Neural crest cell (in vitro differentiated cells): ENCODE data around the gene CACNA1A. TPM values are rescaled to one million over a fixed set of nuclear protein-coding genes. Genes with fewer than 3 reads are reported as not detected.

Experiments used
- DNase-seq: peaks from one replicate; pipeline ENCODE4 v3.0.0; 2021; ENCODE audit warnings: low read depth, mixed read lengths, low spot score
- H3K27ac Mint-ChIP-seq: one replicate; pipeline ENCODE4 v1.8.0; 2021; ENCODE audit warnings: mild to moderate bottlenecking, mixed read lengths; ENCODE audit not compliant: unreplicated experiment
- H3K27me3 Mint-ChIP-seq: 2 replicates; pipeline ENCODE4 v1.8.0; 2021; ENCODE audit warnings: low read depth, mild to moderate bottlenecking, mixed read lengths
- H3K36me3 Mint-ChIP-seq: 2 replicates; pipeline ENCODE4 v1.8.0; 2021; ENCODE audit warnings: low read depth, mild to moderate bottlenecking, mixed read lengths
- H3K4me1 Mint-ChIP-seq: 2 replicates; pipeline ENCODE4 v1.8.0; 2021; ENCODE audit warnings: mixed read lengths
- H3K4me3 Mint-ChIP-seq: one replicate; pipeline ENCODE4 v1.8.0; 2021; ENCODE audit warnings: mild to moderate bottlenecking, mixed read lengths
- H3K9me3 Mint-ChIP-seq: 2 replicates; pipeline ENCODE4 v1.8.0; 2021; ENCODE audit warnings: mixed read lengths
- total RNA-seq: library from RNA; stranded (reverse); gene quantifications from 2 replicates; pipeline ENCODE4 v1.2.1, GENCODE V29; 2021
- TF ChIP-seq, protein P1 (sequence below): fragments of 200-600 bp; sonication (generic); conservative IDR thresholded peaks from 2 replicates; pipeline ENCODE4 v1.5.0; 2021; ENCODE audit warnings: antibody characterized with exemption, mild to moderate bottlenecking

CACNA1A gene
- total RNA-seq, 1 donor from 2014 or later: 2.8 TPM

DNA sequence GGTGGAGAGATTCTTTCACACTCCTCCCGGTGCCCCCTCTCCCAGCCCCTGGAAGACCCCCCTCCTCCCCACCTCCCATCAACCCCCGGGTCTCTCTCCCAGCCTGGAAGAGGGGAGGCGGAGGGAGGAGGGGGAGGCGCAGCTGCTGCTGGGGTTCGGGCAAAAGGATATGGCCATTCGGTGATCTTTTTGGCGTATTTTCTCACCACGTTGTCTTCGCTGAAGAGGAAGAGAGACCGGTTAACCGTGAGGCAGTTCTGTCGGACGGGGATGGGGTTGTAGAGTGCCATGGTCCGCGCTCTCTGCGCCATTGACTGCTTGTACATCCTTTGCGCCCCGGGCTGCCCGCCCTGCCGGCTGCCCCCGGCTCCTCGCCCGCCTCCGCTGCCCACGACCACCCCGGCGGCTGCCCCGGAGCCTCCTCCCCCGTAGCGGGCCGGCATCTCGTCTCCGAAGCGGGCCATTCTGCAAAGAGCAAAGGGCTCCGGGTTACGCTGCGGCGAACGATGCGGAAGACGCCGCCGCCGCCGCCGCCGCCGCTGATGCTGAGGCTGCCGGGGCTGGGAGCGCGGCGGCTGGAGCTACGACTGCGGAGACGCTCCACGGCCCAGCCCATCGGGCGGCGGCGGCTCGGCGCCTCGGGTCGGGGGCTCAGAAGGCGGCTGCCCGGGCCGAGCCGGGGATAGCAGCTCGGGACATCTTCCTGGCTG, 363 bp downstream of the CACNA1A start:
- peaks cover 95% of the 10 kb centered on the region for H3K27me3 Mint-ChIP-seq
- H3K4me3 Mint-ChIP-seq: peak overlapping the region; percentile 57
- peaks cover 4% of the 10 kb centered on the region for H3K4me1 Mint-ChIP-seq
- H3K27ac Mint-ChIP-seq: no peak overlapping the region
- peak; percentile 23 for DNase-seq
- TF ChIP-seq, protein P1, sequence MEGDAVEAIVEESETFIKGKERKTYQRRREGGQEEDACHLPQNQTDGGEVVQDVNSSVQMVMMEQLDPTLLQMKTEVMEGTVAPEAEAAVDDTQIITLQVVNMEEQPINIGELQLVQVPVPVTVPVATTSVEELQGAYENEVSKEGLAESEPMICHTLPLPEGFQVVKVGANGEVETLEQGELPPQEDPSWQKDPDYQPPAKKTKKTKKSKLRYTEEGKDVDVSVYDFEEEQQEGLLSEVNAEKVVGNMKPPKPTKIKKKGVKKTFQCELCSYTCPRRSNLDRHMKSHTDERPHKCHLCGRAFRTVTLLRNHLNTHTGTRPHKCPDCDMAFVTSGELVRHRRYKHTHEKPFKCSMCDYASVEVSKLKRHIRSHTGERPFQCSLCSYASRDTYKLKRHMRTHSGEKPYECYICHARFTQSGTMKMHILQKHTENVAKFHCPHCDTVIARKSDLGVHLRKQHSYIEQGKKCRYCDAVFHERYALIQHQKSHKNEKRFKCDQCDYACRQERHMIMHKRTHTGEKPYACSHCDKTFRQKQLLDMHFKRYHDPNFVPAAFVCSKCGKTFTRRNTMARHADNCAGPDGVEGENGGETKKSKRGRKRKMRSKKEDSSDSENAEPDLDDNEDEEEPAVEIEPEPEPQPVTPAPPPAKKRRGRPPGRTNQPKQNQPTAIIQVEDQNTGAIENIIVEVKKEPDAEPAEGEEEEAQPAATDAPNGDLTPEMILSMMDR: no peak
- no peaks in the 10 kb centered on the region for H3K36me3 Mint-ChIP-seq
- H3K9me3 Mint-ChIP-seq: no peaks in the 10 kb centered on the region

GRCh38 chr19:13505164-13505695, 1.0 kb downstream of the CACNA1A start:
- Mint-ChIP-seq H3K27ac (no peak overlapping the region), H3K4me3 (peak overlapping the region; percentile 74), H3K4me1 (peaks cover 4% of the 10 kb centered on the region), H3K9me3 (no peaks in the 10 kb centered on the region), H3K36me3 (no peaks in the 10 kb centered on the region), H3K27me3 (peaks cover 96% of the 10 kb centered on the region)
- TF ChIP-seq, protein P1: no peak
- DNase-seq: no peak

- Mint-ChIP-seq H3K27ac (no peak overlapping the region), H3K27me3 (peaks cover 94% of the 10 kb centered on the region), H3K36me3 (no peaks in the 10 kb centered on the region), H3K4me1 (peaks cover 4% of the 10 kb centered on the region), H3K9me3 (no peaks in the 10 kb centered on the region), H3K4me3 (no peak overlapping the region)
- TF ChIP-seq, protein P1: no peak
- no peak for DNase-seq
These were observed 2.6 kb downstream of the CACNA1A start for GRCh38 chr19:13503570-13504235.

- peaks cover 85% of the 10 kb centered on the region for H3K27me3 Mint-ChIP-seq
- H3K36me3 Mint-ChIP-seq: no peaks in the 10 kb centered on the region
- DNase-seq: no peak
- no peaks in the 10 kb centered on the region for H3K9me3 Mint-ChIP-seq
- H3K27ac Mint-ChIP-seq: no peak overlapping the region
- no peak overlapping the region for H3K4me3 Mint-ChIP-seq
- TF ChIP-seq, protein P1: no peak
- H3K4me1 Mint-ChIP-seq: peaks cover 4% of the 10 kb centered on the region
These were observed 4.0 kb downstream of the CACNA1A start for GRCh38 chr19:13502231-13502630.

DNA sequence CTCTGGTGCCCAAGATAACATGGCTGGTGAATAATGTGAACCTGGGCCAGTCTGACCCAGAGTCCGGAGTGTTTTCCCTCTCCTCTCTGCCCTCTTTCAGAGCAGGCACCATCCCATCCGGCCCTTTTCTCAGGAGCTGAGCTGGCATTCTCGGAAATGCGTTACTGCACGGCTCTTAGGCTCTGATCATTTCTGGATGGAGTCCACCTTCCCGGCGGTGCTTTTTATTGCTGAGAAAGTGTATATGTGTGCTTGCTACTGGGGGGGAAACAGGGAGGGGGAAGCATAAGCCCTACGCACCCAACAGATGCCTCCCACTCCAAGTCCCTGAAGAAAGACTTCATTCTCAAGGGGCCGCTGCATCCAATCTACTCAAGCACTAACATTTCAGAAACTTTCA, 6.6 kb downstream of the CACNA1A start:
- Mint-ChIP-seq H3K27ac (no peak overlapping the region), H3K4me1 (no peaks in the 10 kb centered on the region), H3K27me3 (peaks cover 71% of the 10 kb centered on the region), H3K4me3 (no peak overlapping the region), H3K36me3 (no peaks in the 10 kb centered on the region), H3K9me3 (peaks cover 4% of the 10 kb centered on the region)
- no peak for DNase-seq
- TF ChIP-seq, protein P1: no peak
